Naive thymus-derived CD4-positive, alpha-beta T cell (primary cell): Measurements from ENCODE around the gene RAD51B. TPM values are rescaled to one million over a fixed set of nuclear protein-coding genes. Genes with fewer than 3 reads are reported as not detected.

ENCODE experiments used
- ATAC-seq: fragments of 150-1000 bp; cut with Tn5 transposase; 2 replicates; pipeline ENCODE4 v1.10.0; 2021; ENCODE audit warnings: mild to moderate bottlenecking, moderate library complexity
- CTCF ChIA-PET: fragments of 350-600 bp; sonication (Branson Sonifier 250); formaldehyde crosslinking; loops from one replicate; lab custom pipeline; 2021; ENCODE audit warnings: antibody characterized with exemption; lab: Charles Lee
- POLR2A ChIA-PET: fragments of 350-600 bp; sonication (Branson Sonifier 250); formaldehyde crosslinking; loops from one replicate; lab custom pipeline; 2021; ENCODE audit warnings: antibody characterized with exemption, inconsistent platforms; lab: Charles Lee
- DNase-seq, 9 donors: peaks; one replicate each; pipeline versions ENCODE4 v3.0.0 to v3.0.0-alpha.2; 2020 to 2022; ENCODE audit warnings: mixed read lengths in 1 of 9
- H3K27ac ChIP-seq: one replicate; pipeline ENCODE4 v1.7.0; 2013; ENCODE audit warnings: mild to moderate bottlenecking, low read depth, low read length, moderate library complexity
- H3K27me3 ChIP-seq, 2 donors: one replicate each; pipeline ENCODE4 v1.7.0; 2013; ENCODE audit warnings: low read length in 2 of 2, mild to moderate bottlenecking in 2 of 2, moderate library complexity in 2 of 2; ENCODE audit not compliant: control insufficient read depth in 2 of 2, insufficient read depth in 2 of 2
- H3K36me3 ChIP-seq, 3 experiments: 1 replicate in 2 of 3; 2 replicates in 1 of 3; pipeline ENCODE4 v1.7.0; 2013; ENCODE audit warnings: low read length in 3 of 3, mild to moderate bottlenecking in 3 of 3, moderate library complexity in 1 of 3; ENCODE audit not compliant: insufficient read depth in 3 of 3, control insufficient read depth in 2 of 3
- H3K4me1 ChIP-seq, 2 donors: one replicate each; pipeline ENCODE4 v1.7.0; 2013; ENCODE audit warnings: low read length in 2 of 2, mild to moderate bottlenecking in 2 of 2, moderate library complexity in 1 of 2; ENCODE audit not compliant: control insufficient read depth in 2 of 2, insufficient read depth in 2 of 2
- H3K4me3 ChIP-seq: 2 replicates; pipeline ENCODE4 v1.7.0; 2013; ENCODE audit warnings: mild to moderate bottlenecking, low read length
- H3K9me3 ChIP-seq, 3 experiments: 1 replicate in 2 of 3; 2 replicates in 1 of 3; pipeline ENCODE4 v1.7.0; 2013; ENCODE audit warnings: low read length in 3 of 3; ENCODE audit not compliant: control insufficient read depth in 2 of 3
- H3K27ac Mint-ChIP-seq, 9 donors: one replicate each; pipeline ENCODE4 v1.8.0; 2020 to 2022; ENCODE audit warnings: mixed read lengths in 9 of 9, mild to moderate bottlenecking in 8 of 9, moderate library complexity in 5 of 9, inconsistent platforms in 2 of 9
- H3K27me3 Mint-ChIP-seq, 5 donors: one replicate each; pipeline ENCODE4 v1.8.0; 2021 to 2022; ENCODE audit warnings: mixed read lengths in 5 of 5, mild to moderate bottlenecking in 1 of 5
- H3K36me3 Mint-ChIP-seq, 5 donors: one replicate each; pipeline ENCODE4 v1.8.0; 2020 to 2022; ENCODE audit warnings: mixed read lengths in 5 of 5, mild to moderate bottlenecking in 3 of 5, inconsistent platforms in 1 of 5
- H3K4me1 Mint-ChIP-seq, 7 donors: one replicate each; pipeline ENCODE4 v1.8.0; 2020 to 2022; ENCODE audit warnings: mixed read lengths in 7 of 7, mild to moderate bottlenecking in 3 of 7, inconsistent platforms in 1 of 7
- H3K4me3 Mint-ChIP-seq, 10 donors: one replicate each; pipeline ENCODE4 v1.8.0; 2020 to 2022; ENCODE audit warnings: mild to moderate bottlenecking in 10 of 10, mixed read lengths in 10 of 10, moderate library complexity in 6 of 10, inconsistent platforms in 2 of 10
- H3K9me3 Mint-ChIP-seq, 11 donors: one replicate each; pipeline ENCODE4 v1.8.0; 2020 to 2022; ENCODE audit warnings: mixed read lengths in 11 of 11, mild to moderate bottlenecking in 4 of 11, inconsistent platforms in 1 of 11, moderate library complexity in 1 of 11
- intact Hi-C, 2 donors: fragments of 100-400 bp; cut with micrococcal nuclease; formaldehyde crosslinking; loops; one replicate each; pipeline ENCODE4 v1.15.1; 2023
- polyA plus RNA-seq, 2 donors: library from polyadenylated mRNA; unstranded; fragments of 300-500 nt; fragmentation: Illumina TruSeq; gene quantifications; one replicate each; pipeline ENCODE4 v1.2.3, GENCODE V29; 2021
- total RNA-seq, 6 experiments: library from RNA in 5 of 6; stranded (reverse) in 5 of 6; gene quantifications; 1 replicate in 5 of 6; 2 replicates in 1 of 6; pipeline ENCODE4 v1.2.3 and lab custom pipeline; 2021 to 2026

RAD51B gene
- total and polyA plus RNA-seq, 7 experiments from 2014 or later: 15.0 to 42.2 (median 28.8) TPM

DNA sequence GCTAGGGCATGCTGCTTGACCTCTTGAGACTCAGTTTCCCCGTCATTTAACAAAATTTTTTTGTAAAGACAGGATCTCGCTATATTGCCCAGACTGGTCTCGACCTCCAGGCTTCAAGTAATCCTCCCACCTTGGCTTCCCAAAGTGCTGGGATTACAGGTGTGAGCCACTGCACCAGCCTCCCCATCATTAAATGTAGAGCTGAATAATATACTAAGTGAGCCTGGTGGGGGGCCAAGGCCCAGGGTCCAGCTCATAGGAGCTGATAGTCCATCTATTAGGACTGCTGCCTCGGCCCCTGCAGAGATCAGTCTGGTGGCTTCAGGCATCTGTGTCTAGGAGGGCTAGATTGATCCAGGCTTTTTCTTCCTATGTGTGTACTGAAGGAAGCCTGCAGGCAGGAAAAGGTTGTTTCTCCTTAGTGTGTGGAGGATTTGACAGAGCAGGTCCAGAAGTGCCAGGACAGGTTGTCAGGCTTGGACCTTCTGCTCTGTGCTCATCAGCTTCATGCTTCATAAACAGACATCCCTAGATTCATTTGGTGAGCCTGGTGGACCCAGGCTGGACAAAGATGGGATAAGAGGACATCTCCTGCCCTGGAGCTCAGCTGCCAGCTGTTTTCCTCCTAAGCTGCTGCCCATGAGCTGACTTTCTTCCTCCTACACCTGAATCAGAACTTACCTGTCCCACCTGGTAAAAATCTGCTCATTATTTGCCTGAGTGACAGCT is 837.9 kb downstream of the RAD51B start:
- POLR2A ChIA-PET: interaction anchor here (0.6 to 1.4 kb wide), 2 partner anchors 17 to 403 kb away, joined by 3 to 5 read pairs; no protein-coding TSS in a partner anchor
- Histone ChIP-seq H3K4me1 (no peaks in the 10 kb centered on the region), H3K27me3 (no peaks in the 10 kb centered on the region), H3K27ac (no peak overlapping the region), H3K36me3 (no peaks in the 10 kb centered on the region), H3K4me3 (no peak overlapping the region), H3K9me3 (no peaks in the 10 kb centered on the region)
- ATAC-seq (no peak), DNase-seq (no peak)
- peaks cover 0 to 3% (median 0%) of the 10 kb centered on the region in 5 donors for H3K36me3 Mint-ChIP-seq
- peaks cover 0 to 5% (median 0%) of the 10 kb centered on the region in 11 donors for H3K9me3 Mint-ChIP-seq
- peaks cover 4 to 29% (median 15%) of the 10 kb centered on the region in 7 donors for H3K4me1 Mint-ChIP-seq
- intact Hi-C loops: no loop called here
- CTCF ChIA-PET: interaction anchor here (1.1 kb wide), 1 partner anchor 8 kb away, joined by 3 read pairs; no protein-coding TSS in a partner anchor
- H3K27me3 Mint-ChIP-seq: peaks cover 0 to 4% (median 0%) of the 10 kb centered on the region in 5 donors
- H3K4me3 Mint-ChIP-seq: no peak overlapping the region
- no peak overlapping the region for H3K27ac Mint-ChIP-seq

GRCh38 chr14:68658029-68658509 is 838.5 kb downstream of the RAD51B start:
- peaks cover 0 to 4% (median 0%) of the 10 kb centered on the region in 5 donors for H3K27me3 Mint-ChIP-seq
- no peaks in the 10 kb centered on the region for H3K27me3 ChIP-seq
- no peak for ATAC-seq
- intact Hi-C loops: no loop called here
- H3K4me3 ChIP-seq: no peak overlapping the region
- no peak overlapping the region for H3K4me3 Mint-ChIP-seq
- H3K27ac ChIP-seq: no peak overlapping the region
- H3K36me3 ChIP-seq: no peaks in the 10 kb centered on the region
- peaks cover 0 to 3% of the 10 kb centered on the region in 2 donors for H3K4me1 ChIP-seq
- H3K36me3 Mint-ChIP-seq: peaks cover 0 to 3% (median 0%) of the 10 kb centered on the region in 5 donors
- no peaks in the 10 kb centered on the region for H3K9me3 ChIP-seq
- DNase-seq: peak in 1 of 9 donors; percentile 17
- CTCF ChIA-PET: no interaction called here
- H3K27ac Mint-ChIP-seq: no peak overlapping the region
- H3K9me3 Mint-ChIP-seq: peaks cover 0 to 5% (median 0%) of the 10 kb centered on the region in 11 donors
- POLR2A ChIA-PET: interaction anchor here (1.4 kb wide), 1 partner anchor 17 kb away, joined by 5 read pairs; no protein-coding TSS in a partner anchor
- peaks cover 8 to 28% (median 15%) of the 10 kb centered on the region in 7 donors for H3K4me1 Mint-ChIP-seq

DNA sequence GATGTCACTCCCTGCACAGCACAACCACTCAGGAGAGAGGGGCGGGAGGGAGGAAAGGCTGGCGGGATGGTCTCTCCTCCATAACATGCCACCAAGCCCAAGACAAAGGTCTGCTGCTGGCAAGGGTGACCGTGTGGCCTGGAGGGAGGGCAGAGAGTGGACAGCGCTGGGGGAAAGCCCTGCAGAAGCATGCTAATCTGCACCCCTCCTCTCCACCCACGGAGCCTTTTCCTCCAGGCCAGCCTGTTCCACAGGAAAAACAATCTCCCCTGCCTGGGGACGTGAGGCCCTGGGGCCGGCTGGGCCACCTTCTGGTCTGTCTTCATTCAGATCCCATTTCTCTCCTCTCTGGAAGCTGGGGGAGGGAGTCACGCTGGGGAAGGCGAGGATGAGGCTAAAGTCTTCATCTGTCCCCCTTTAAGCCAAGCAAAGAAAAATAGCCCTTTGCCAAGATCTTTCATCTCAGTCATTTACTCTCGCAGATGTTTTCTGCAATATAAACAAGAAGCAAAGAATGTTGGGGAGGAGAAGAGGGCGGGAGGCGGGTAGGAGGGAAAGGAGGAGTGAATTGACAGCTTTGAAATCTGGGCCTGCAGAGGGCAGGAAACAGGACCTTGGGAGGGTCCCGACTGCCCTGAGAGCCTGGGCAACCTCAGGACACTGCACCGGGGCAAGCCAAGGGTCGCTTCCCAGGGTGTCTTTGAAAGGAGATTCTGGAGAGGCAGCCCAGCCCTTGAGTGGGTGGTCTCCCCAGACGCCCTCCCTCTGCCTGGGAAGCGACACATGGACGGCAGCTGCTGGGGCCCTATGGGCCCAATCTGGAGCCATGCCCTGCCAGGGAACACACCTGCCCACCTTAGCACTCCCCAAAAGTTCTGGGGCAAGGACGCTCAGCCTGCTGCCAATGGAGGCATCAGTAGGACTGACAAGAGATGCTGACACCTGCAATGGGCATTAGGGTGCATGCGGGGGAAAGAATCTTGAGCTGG is 839.7 kb downstream of the RAD51B start:
- Histone ChIP-seq H3K4me1 (peaks cover 0 to 12% of the 10 kb centered on the region in 2 donors), H3K36me3 (no peaks in the 10 kb centered on the region), H3K27me3 (no peaks in the 10 kb centered on the region), H3K4me3 (no peak overlapping the region), H3K9me3 (no peaks in the 10 kb centered on the region), H3K27ac (no peak overlapping the region)
- peaks cover 0 to 4% (median 0%) of the 10 kb centered on the region in 5 donors for H3K27me3 Mint-ChIP-seq
- peaks cover 0 to 2% (median 0%) of the 10 kb centered on the region in 11 donors for H3K9me3 Mint-ChIP-seq
- peaks cover 14 to 29% (median 20%) of the 10 kb centered on the region in 7 donors for H3K4me1 Mint-ChIP-seq
- ChIA-PET CTCF (interaction anchor here (0.9 kb wide), 1 partner anchor 185 kb away, joined by 3 read pairs; no protein-coding TSS in a partner anchor), POLR2A (interaction anchor here (0.6 to 1.3 kb wide), 2 partner anchors 68 to 123 kb away, joined by 3 read pairs; no protein-coding TSS in a partner anchor)
- DNase-seq (peak in 1 of 9 donors; percentile 15), ATAC-seq (no peak)
- peaks cover 0 to 3% (median 0%) of the 10 kb centered on the region in 5 donors for H3K36me3 Mint-ChIP-seq
- peak overlapping the region in 1 of 9 donors; percentile 22 for H3K27ac Mint-ChIP-seq
- H3K4me3 Mint-ChIP-seq: no peak overlapping the region
- intact Hi-C loops: no loop called here

GRCh38 chr14:68660495-68660894 is 840.9 kb downstream of the RAD51B start:
- CTCF ChIA-PET: no interaction called here
- H3K9me3 ChIP-seq: no peaks in the 10 kb centered on the region
- Mint-ChIP-seq H3K4me3 (no peak overlapping the region), H3K4me1 (peaks cover 13 to 37% (median 20%) of the 10 kb centered on the region in 7 donors), H3K27ac (no peak overlapping the region), H3K36me3 (peaks cover 0 to 3% (median 0%) of the 10 kb centered on the region in 5 donors), H3K9me3 (peaks cover 0 to 6% (median 0%) of the 10 kb centered on the region in 11 donors), H3K27me3 (peaks cover 0 to 4% (median 0%) of the 10 kb centered on the region in 5 donors)
- DNase-seq: peak in 1 of 9 donors; percentile 2
- POLR2A ChIA-PET: interaction anchor here (0.6 to 1.3 kb wide), 3 partner anchors 9 to 122 kb away, joined by 3 to 5 read pairs (median 3); no protein-coding TSS in a partner anchor
- H3K4me3 ChIP-seq: no peak overlapping the region
- peaks cover 0 to 16% of the 10 kb centered on the region in 2 donors for H3K4me1 ChIP-seq
- no peaks in the 10 kb centered on the region for H3K36me3 ChIP-seq
- intact Hi-C loops: loop anchor here in 1 of 2 donors (5.0 kb wide), 1 partner anchor 127 kb away; no protein-coding TSS in a partner anchor
- no peak overlapping the region for H3K27ac ChIP-seq
- H3K27me3 ChIP-seq: no peaks in the 10 kb centered on the region
- ATAC-seq: no peak

- Histone ChIP-seq H3K36me3 (no peaks in the 10 kb centered on the region), H3K27me3 (no peaks in the 10 kb centered on the region), H3K9me3 (no peaks in the 10 kb centered on the region), H3K27ac (no peak overlapping the region), H3K4me3 (no peak overlapping the region), H3K4me1 (peaks cover 0 to 22% of the 10 kb centered on the region in 2 donors)
- DNase-seq (peak in 1 of 9 donors; percentile 6), ATAC-seq (no peak)
- Mint-ChIP-seq H3K27me3 (peaks cover 0 to 4% (median 0%) of the 10 kb centered on the region in 5 donors), H3K4me1 (peaks cover 18 to 44% (median 27%) of the 10 kb centered on the region in 7 donors), H3K27ac (peak overlapping the region in 1 of 9 donors; percentile 38), H3K9me3 (peaks cover 0 to 6% (median 0%) of the 10 kb centered on the region in 11 donors), H3K36me3 (peaks cover 0 to 3% (median 0%) of the 10 kb centered on the region in 5 donors), H3K4me3 (no peak overlapping the region)
- ChIA-PET POLR2A (no interaction called here), CTCF (no interaction called here)
- intact Hi-C loops: loop anchor here in 1 of 2 donors (5.0 kb wide), 1 partner anchor 126 kb away; no protein-coding TSS in a partner anchor
These were observed 841.9 kb downstream of the RAD51B start for GRCh38 chr14:68661226-68662225.
